ENCODE results near the gene CDC25C.

Gene CDC25C

GRCh38 chr5:138272681-138273080 is 58.9 kb downstream of the CDC25C start:
- Histone ChIP-seq H3K36me3 (replicated peaks; ENCODE audit: low read depth, low read length) (no peaks in the 10 kb centered on the region), H3K9ac (ENCODE audit: low read length) (no peak overlapping the region), H4K20me1 (ENCODE audit: insufficient read depth, low read length) (no peaks in the 10 kb centered on the region), H3K79me2 (ENCODE audit: low read length) (no peaks in the 10 kb centered on the region), H3K27me3 (ENCODE audit: low read depth, low read length) (no peaks in the 10 kb centered on the region), H3K27ac (ENCODE audit: low read length) (no peak overlapping the region), H3K4me2 (ENCODE audit: low read length) (no peak overlapping the region), H2AFZ (ENCODE audit: low read depth, low read length) (no peak overlapping the region), H3K9me3 (ENCODE audit: insufficient read depth, low read length) (no peaks in the 10 kb centered on the region), H3K4me1 (ENCODE audit: low read length) (0 out of 2 replicates have a peak, but pooled peaks cover 4% of the 10 kb centered on the region), H3K4me3 (ENCODE audit: low read length) (no peak overlapping the region)
- no peak for TF ChIP-seq EZH2phosphoT487 (IDR thresholded peaks at IDR 0.05; ENCODE audit: low read depth)
- no peak for TF ChIP-seq CTCF (IDR thresholded peaks at IDR 0.05; ENCODE audit: low read depth, low read length)

- H3K4me3 ChIP-seq (ENCODE audit: low read length), result no peak overlapping the region
- no peak overlapping the region for H3K27ac ChIP-seq (ENCODE audit: low read length)
- no peak overlapping the region for H3K9ac ChIP-seq (ENCODE audit: low read length)
- H3K4me2 ChIP-seq (ENCODE audit: low read length), result no peak overlapping the region
- TF ChIP-seq EZH2phosphoT487 (IDR thresholded peaks at IDR 0.05; ENCODE audit: low read depth) (no peak), CTCF (IDR thresholded peaks at IDR 0.05; ENCODE audit: low read depth, low read length) (no peak)
- no peak overlapping the region for H2AFZ ChIP-seq (ENCODE audit: low read depth, low read length)
- no peaks in the 10 kb centered on the region for H3K9me3 ChIP-seq (ENCODE audit: insufficient read depth, low read length)
- H3K4me1 ChIP-seq (ENCODE audit: low read length), result 0 out of 2 replicates have a peak, but pooled peaks cover 4% of the 10 kb centered on the region
- H3K27me3 ChIP-seq (ENCODE audit: low read depth, low read length), result no peaks in the 10 kb centered on the region
- H3K36me3 ChIP-seq (replicated peaks; ENCODE audit: low read depth, low read length), result no peaks in the 10 kb centered on the region
- no peaks in the 10 kb centered on the region for H3K79me2 ChIP-seq (ENCODE audit: low read length)
- no peaks in the 10 kb centered on the region for H4K20me1 ChIP-seq (ENCODE audit: insufficient read depth, low read length)
Observed at GRCh38 chr5:138271281-138271680, 60.3 kb downstream of the CDC25C start.

- Histone ChIP-seq H3K4me1 (ENCODE audit: low read length) (no peaks in the 10 kb centered on the region), H4K20me1 (ENCODE audit: insufficient read depth, low read length) (no peaks in the 10 kb centered on the region), H2AFZ (ENCODE audit: low read depth, low read length) (no peak overlapping the region), H3K9ac (ENCODE audit: low read length) (no peak overlapping the region), H3K36me3 (replicated peaks; ENCODE audit: low read depth, low read length) (no peaks in the 10 kb centered on the region), H3K79me2 (ENCODE audit: low read length) (no peaks in the 10 kb centered on the region), H3K4me3 (ENCODE audit: low read length) (no peak overlapping the region), H3K9me3 (ENCODE audit: insufficient read depth, low read length) (no peaks in the 10 kb centered on the region), H3K4me2 (ENCODE audit: low read length) (no peak overlapping the region), H3K27ac (ENCODE audit: low read length) (no peak overlapping the region), H3K27me3 (ENCODE audit: low read depth, low read length) (no peaks in the 10 kb centered on the region)
- TF ChIP-seq EZH2phosphoT487 (IDR thresholded peaks at IDR 0.05; ENCODE audit: low read depth), result no peak
- no peak for TF ChIP-seq CTCF (IDR thresholded peaks at IDR 0.05; ENCODE audit: low read depth, low read length)
Observed at GRCh38 chr5:138264183-138264582, 67.4 kb downstream of the CDC25C start.

GRCh38 chr5:138263581-138263980 is 68.0 kb downstream of the CDC25C start:
- Histone ChIP-seq H3K4me1 (ENCODE audit: low read length) (no peaks in the 10 kb centered on the region), H2AFZ (ENCODE audit: low read depth, low read length) (no peak overlapping the region), H3K4me2 (ENCODE audit: low read length) (no peak overlapping the region), H3K27me3 (ENCODE audit: low read depth, low read length) (no peaks in the 10 kb centered on the region), H3K4me3 (ENCODE audit: low read length) (no peak overlapping the region), H3K9ac (ENCODE audit: low read length) (no peak overlapping the region), H3K79me2 (ENCODE audit: low read length) (no peaks in the 10 kb centered on the region), H3K36me3 (replicated peaks; ENCODE audit: low read depth, low read length) (no peaks in the 10 kb centered on the region), H4K20me1 (ENCODE audit: insufficient read depth, low read length) (no peaks in the 10 kb centered on the region), H3K27ac (ENCODE audit: low read length) (no peak overlapping the region), H3K9me3 (ENCODE audit: insufficient read depth, low read length) (no peaks in the 10 kb centered on the region)
- TF ChIP-seq EZH2phosphoT487 (IDR thresholded peaks at IDR 0.05; ENCODE audit: low read depth) (no peak), CTCF (IDR thresholded peaks at IDR 0.05; ENCODE audit: low read depth, low read length) (no peak)

All from OCI-LY3 (cell line).